Ishikawa (cell line): Measurements from ENCODE around the gene TMEM132D.

Experiments used
- CEBPB ChIP-seq: IDR thresholded peaks from 2 replicates; pipeline ENCODE4 v1.6.1; 2012
- TF ChIP-seq, protein P1 (sequence below): IDR thresholded peaks from 2 replicates; pipeline ENCODE4 v1.6.1; 2012

DNA sequence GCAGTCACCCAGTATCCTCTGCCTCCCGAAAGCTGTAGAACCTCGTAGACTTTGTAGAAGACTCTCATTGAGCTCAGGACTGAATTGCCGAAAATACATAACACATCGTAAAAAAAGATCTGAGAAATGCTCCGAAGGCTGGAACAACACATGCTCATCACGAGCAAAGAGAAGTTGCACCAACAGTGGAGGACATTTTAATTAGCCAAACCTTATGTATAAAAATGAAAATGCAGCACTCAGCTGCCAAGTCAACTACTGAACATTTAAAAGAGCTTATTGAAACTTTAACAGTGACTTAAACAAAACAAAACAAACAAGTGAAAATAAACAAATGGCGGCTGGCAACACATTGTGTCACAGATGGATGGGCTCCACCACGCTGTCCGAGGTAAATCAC, 519.9 kb downstream of the TMEM132D start:
- TF ChIP-seq, protein P1, sequence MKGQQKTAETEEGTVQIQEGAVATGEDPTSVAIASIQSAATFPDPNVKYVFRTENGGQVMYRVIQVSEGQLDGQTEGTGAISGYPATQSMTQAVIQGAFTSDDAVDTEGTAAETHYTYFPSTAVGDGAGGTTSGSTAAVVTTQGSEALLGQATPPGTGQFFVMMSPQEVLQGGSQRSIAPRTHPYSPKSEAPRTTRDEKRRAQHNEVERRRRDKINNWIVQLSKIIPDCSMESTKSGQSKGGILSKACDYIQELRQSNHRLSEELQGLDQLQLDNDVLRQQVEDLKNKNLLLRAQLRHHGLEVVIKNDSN: no peak
- no peak for TF ChIP-seq CEBPB
